HG03175 (cell line): ENCODE data around the gene TMEM271.

Experiments used
- ATAC-seq: cut with Tn5 transposase; IDR thresholded peaks from one replicate; pipeline ENCODE4 v1.9.1; 2021; ENCODE audit warnings: mild to moderate bottlenecking, moderate library complexity; ENCODE audit not compliant: unreplicated experiment

The TMEM271 gene

DNA sequence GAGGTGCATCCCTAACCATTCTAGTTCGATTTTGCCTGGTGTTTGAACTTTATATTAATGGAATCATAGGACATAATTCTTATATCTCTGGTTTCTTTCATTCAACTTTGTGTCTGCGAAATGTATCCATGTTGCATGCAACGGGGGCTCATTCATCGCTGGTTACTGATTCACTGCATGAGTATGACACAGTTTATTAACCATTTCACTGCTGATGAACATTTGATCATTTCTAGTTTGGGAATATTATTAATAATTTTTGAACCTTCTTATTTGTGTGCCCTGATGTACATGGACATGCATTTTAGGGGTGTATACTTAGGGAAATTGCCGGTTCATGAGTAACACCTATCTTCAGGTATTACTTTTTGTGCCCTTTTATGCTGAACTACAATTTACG lies 5.1 kb upstream of the TMEM271 start:
- ATAC-seq: no peak

- no peak for ATAC-seq
These were observed 3.6 kb upstream of the TMEM271 start for GRCh38 chr4:579543-580175.

- ATAC-seq: no peak
These were observed 2.7 kb upstream of the TMEM271 start for GRCh38 chr4:578451-579443.

DNA sequence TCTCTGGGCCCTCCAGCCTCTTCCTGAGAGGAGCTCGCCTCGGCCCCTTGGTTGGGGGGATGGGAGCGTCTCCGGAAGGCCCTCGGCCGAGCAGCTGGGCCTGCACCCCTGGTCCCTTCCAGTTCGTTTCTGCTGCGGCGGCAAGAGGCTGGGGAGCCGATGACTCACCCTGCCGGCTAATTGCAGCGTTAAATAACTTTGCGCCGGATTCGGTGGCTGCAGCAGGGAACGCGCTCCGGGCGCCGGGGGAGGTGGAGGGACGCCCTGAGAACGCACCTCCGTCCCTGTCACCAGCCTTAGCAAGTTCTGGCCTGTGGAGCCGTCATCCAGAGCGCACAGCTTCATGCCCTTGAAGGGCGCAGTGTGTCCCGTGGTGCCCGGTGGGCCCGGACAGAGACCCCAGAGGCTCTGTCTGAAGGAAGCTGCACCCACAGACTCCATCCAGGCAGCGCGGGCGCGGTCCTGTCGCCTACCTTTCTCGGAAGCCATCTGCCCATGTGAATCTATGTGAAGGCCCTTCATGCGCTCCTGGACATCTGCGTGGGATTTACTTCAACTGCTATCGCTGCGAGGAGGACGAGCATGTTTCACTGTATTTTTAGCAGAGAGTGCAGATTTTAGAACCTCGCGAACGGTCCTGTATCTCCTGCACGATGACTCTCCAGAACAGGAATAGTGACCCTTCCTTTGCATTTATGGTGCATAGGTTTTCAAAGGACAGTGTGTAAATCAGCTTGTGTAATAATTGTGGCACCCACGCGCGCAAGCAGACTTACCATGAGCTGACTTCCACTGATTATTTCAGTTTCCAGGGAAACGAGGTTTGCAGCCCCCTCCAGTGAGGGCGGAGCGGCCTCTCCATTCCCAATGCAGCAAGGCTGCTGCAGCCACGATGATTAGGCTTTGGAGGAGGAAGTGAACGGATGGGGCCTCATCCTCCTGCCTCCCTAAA lies 1.7 kb upstream of the TMEM271 start:
- no peak for ATAC-seq

DNA sequence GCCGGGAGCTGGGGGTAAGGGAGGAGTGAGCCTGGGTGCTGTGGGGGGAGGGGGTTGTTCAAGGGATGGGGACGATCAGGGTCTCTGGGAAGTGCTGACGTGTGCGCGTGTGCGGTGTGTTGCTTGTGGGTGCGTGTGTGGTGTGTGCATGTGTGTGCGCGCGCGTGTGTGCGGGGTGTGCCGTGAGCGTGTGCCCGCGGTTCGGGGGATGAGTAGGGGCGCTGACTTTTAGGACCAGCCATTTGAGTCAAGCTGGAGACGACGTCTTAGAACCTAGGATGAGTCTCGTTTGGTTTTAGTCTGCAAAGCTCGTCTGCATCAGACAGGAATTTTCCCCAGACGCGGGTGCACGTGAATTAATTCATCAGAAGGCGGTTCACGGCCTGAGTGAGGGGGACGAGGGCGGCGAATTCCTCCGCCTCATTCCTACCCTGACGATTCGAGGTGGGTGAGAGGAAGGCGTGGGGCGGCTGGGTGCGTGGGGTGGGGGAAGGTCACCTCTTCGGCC lies 950 bp upstream of the TMEM271 start:
- no peak for ATAC-seq

DNA sequence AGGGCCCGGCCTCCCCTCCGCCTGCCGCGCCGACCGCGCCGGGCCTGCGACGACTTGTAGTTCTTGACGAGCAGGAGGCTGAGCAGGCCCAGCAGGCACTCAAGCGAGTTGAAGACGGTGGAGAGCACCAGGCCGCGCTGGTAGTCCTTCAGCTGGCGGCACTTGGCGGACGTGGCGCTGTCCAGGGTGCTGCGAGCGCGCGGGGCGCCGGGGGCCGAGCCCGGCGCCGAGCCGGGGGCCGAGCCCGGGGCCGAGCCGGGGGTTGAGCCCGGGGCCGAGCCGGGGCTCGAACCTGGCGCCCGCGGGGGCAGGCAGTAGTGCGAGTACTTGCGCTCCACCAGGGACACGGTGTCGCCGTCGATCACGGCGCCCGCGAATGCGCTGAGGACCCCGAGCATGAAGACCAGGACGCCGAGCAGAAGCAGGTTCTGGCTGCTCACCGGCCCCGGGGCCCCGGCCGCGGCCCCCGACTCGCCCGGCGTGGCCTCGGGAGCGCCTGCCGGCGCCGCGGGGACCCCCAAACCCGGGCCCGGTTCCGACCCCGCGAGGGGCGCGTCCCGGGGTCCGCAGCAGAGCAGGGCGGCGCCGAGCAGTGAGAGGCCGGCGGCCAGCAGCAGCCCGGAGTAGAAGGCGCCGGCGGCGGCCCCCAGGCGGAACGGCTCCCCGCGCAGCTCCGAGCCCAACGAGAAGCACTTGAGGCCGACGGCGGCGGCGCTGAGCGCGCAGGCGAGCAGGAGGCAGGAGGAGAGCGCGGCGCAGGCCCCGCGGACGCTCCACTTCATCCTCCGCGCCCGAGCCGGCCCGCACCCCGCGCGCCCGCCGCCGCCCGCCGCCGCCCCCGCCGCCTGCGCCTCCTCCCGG lies 584 bp downstream of the TMEM271 start:
- no peak for ATAC-seq

DNA sequence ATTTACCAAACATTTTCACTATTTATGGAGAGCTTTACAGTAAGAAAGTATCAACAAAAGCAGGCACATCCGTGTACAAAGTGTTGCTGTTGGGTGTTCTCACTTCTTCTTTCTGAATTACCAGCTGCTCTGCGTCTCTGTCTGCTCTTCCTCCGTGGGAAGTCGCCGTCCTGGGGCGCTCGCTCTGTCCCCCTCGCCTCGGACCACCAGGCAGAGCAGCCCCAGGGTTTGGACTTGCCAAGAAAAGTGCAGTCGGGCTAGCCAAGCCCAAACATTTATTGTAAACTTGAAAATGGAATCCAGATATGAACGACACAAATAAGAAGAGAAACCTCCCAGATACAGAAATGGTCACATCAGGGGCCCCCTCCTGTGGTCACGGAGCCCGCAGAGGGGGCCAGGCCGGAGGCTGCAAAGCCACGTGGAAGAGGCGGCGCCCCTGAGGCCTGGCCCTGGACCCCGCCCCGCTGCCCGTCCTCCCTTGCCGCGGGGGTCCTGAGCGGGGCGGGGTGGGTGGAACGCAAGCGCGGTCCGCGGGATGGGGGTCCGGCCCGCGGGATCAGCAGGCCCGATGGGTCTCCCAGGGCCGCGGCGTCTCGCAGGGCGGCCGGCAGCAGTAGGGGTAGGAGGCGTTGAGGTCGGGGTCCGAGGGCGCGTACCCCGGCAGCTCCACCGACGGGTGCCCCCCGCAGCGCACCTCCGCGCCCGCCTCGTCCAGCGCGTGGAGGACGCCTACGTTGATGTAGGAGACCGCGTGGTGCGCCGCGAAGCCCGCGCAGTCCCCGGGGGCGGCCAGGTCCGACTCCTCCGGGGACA lies 1.5 kb downstream of the TMEM271 start:
- no peak for ATAC-seq

DNA sequence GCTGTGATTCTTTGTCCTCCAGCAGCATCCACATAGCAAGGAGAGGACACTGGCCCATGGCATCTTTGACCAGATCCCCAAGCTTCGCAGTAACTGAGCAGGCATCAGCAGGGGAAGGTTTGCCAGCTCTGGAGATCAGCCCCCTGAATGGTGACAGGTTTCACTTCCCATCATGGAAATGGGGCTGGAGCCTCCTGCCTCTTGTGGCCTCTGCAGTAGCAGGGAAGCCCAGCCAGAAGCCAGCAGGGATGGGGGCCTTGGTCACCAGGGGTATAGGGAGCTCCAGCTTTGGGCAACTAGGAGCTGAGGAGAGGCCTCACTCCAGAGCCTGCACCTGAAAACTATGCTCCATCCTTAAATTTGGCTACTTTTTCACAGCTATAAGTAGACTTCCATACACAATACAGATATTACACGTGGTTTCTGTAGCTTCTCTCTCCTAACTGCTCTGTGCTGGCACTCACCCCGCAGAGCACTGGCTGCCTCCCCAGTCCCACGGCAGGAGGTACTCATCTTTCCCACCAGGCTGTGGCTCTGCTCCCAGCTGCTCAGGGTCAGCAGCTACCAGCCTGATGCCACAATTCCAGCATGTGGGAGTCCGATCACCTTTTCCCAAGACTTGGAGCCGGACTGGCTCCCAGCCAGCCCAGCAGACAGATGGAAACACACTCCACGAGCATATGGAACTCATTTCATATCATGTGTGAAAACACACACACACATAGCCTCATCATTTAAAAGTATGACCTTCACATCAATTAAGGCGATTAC lies 2.8 kb downstream of the TMEM271 start:
- no peak for ATAC-seq

DNA sequence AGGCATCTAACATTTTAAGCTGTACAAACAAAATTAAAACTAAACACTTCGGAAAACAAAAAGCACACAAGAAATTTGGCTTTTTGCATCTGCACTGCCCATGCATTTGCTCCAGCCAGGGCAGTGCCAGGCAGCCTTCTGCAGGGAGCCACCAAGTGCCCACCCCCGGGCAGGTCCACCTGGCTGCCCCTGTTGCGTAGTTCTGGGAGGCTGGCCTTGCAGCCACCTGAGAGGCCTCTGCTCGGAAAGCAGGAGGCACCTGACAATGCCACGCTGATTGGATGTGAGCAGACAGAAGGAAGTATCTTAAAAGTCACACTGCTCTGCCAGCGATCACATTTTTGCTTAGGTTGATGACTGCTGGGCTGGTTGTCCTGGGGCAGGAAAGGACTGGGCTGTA lies 3.5 kb downstream of the TMEM271 start:
- ATAC-seq: no peak

GRCh38 chr4:571838-572572 lies 4.1 kb downstream of the TMEM271 start:
- ATAC-seq: no peak

DNA sequence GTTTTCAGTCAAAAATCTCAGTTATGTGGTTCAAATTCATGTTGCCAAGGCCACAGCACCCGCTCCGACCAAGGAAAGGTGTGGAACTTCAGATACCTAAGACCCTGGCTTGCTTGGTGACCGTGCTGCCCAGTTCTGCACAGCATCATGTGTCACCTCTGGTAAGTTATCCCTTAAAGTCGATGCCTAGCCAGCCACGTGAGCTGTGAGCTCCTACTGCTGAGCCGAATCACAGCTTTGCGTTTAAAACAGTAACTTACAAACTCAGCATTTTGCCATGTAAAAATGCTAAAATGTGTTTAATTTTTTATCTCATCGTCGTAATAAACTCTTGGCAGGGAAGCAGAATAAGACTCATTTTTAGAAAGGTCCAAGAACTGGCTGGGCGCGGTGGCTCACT lies 5.3 kb downstream of the TMEM271 start:
- no peak for ATAC-seq

DNA sequence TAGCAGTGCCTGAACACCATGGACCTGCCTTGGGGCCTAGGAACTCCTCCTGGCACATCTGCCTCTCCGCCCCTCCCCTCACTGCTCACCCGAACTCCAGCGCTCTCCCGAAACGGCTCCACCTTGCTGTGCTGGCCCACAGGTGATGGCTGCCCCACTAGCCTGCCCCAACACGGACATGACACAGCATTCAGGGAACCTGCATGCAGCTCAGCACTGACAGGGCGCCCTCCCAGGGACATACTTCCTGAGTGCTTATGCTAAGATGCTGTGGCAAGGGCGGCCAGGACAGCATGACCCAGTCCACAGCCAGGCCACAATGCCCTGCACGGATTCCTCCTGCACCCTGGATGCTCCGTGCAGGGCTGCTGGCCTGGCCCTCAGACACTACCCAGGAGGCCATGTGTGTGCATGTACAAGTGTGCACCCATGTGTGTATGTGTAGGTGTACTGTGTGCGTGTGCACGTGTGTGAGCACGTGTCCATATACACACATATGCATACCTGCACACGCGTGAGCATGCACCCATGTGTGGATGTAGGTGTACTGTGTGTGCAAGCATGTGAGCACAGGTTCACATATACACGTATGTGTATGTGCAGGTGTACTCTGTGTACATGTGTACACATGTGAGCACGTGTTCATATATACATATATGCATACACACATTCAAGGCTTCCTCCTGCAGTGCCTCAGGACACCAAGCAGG lies 6.0 kb downstream of the TMEM271 start:
- ATAC-seq: no peak

DNA sequence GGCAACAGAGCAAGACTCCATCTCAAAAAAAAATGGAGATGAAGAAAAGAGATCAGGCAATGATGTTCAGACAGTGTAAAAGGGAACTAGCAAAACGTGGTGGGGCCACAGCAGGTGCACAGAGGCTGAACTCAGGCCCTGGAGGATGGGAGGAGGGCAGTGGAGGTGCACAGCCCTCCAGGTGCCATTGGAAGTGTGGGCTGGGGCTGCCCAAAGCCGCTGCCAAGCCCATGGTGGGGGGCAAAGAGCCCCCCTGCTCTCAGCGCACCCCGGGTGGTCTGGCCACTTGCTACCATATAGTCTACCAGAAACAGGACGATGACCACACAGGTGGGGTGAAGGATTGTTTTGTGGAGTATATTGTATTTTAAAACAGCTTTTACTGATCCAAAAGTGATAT lies 7.1 kb downstream of the TMEM271 start:
- no peak for ATAC-seq

GRCh38 chr4:568351-568652 lies 7.8 kb downstream of the TMEM271 start:
- no peak for ATAC-seq

GRCh38 chr4:567457-568350 lies 8.4 kb downstream of the TMEM271 start:
- ATAC-seq: no peak
